Astrocyte of the spinal cord (primary cell): ENCODE measurements around the gene KDM6A.
"Not testable (repeated sequence)": the region's sequence is repeated elsewhere in the genome, so short reads cannot be mapped to it uniquely, and the experiment has no call there.

Experiments used
- DNase-seq: peaks from one replicate; pipeline ENCODE4 v3.0.0; 2011; ENCODE audit warnings: low read depth, low spot score
- H3K4me3 ChIP-seq: 2 replicates; pipeline ENCODE4 v1.5.1; 2011; ENCODE audit warnings: low read depth, mild to moderate bottlenecking, low read length, moderate library complexity
- in situ Hi-C: cut with HindIII; loops from 2 replicates; pipeline ENCODE4 v1.10.0; 2017; ENCODE audit warnings: low sequenced_read_pairs
- TF ChIP-seq, protein P1 (sequence below): IDR thresholded peaks from 2 replicates; pipeline ENCODE4 v1.5.1; 2012; ENCODE audit warnings: low read depth, mild to moderate bottlenecking, low read length, inconsistent platforms

The KDM6A gene

DNA sequence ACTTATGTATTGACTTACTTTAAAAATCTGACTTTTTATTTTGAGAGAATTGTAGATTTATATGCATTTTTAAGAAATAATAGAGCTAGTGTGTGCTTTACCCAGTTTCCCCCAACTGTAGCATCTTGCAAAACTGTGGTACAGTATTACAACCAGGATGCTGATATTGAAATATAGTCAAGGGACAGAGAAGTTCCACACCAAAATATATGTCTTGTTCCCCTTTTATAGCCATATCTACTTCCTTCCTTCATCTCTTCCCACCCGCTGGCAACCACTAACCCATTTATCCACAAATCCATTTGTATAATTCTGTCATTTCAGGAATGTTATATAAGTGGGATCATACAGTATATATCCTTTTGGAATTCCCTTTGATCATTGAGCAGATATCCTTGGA, 16.8 kb downstream of the KDM6A start:
- TF ChIP-seq, protein P1, sequence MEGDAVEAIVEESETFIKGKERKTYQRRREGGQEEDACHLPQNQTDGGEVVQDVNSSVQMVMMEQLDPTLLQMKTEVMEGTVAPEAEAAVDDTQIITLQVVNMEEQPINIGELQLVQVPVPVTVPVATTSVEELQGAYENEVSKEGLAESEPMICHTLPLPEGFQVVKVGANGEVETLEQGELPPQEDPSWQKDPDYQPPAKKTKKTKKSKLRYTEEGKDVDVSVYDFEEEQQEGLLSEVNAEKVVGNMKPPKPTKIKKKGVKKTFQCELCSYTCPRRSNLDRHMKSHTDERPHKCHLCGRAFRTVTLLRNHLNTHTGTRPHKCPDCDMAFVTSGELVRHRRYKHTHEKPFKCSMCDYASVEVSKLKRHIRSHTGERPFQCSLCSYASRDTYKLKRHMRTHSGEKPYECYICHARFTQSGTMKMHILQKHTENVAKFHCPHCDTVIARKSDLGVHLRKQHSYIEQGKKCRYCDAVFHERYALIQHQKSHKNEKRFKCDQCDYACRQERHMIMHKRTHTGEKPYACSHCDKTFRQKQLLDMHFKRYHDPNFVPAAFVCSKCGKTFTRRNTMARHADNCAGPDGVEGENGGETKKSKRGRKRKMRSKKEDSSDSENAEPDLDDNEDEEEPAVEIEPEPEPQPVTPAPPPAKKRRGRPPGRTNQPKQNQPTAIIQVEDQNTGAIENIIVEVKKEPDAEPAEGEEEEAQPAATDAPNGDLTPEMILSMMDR, result no peak
- DNase-seq, result no peak
- in situ Hi-C loops, result no loop called here
- no peak overlapping the region for H3K4me3 ChIP-seq

DNA sequence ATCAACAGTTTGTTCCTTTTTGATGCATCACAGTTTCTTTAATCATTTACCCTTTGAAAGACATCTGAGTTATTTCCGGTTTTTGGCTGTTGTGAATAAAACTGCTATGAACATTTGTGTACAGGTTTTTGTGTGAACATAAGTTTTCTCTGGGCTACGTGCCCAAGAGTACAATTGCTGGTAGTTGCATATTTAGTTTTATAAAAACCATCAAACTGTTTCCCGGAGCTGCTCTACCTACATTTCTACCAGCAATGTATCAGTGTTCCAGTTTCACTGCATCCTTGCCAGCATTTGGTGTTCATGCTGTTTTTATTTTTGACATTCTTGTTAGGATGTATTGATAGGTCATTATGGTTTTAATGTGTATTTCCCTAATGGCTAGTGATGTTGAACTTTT, 17.3 kb downstream of the KDM6A start:
- no peak for DNase-seq
- in situ Hi-C loops, result no loop called here
- TF ChIP-seq, protein P1, result no peak
- H3K4me3 ChIP-seq, result no peak overlapping the region

DNA sequence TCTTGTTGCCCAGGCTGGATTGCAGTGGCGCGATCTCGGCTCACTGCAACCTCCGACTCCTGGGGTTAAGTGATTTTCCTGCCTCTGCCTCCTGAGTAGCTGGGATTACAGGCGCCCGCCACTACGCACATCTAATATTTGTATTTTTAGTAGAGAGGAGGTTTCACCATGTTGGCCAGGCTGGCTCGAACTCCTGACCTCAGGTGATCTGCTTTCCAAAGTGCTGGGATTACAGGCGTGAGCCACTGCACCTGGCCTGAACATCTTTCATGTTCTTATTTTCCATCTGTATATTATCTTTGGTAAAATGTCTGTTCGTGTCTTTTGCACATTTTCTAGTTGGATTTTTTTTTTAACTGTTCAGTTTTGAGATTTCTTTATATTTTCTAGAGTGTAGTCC, 17.7 kb downstream of the KDM6A start:
- DNase-seq, in situ Hi-C loops, H3K4me3 ChIP-seq: not testable (repeated sequence)

DNA sequence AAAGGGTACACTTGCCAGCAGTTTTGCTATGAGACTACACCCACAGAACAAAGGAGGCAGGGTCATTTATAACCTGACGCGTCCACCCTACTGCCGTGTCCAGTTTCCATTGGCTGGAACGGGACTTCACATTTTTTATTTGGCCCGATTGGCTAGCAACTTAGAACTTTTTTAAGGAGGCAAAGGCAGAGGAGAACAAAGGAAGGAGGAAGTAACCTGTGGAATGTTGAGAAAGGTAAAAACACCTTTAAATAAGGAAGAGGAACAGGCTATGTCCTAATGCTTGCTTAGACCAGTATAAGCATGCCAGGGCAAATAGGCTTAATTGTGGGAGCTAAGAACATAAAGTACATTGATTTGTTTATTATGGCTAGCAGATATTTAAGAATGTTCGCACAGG, 18.7 kb downstream of the KDM6A start:
- no peak overlapping the region for H3K4me3 ChIP-seq
- in situ Hi-C loops, result no loop called here
- TF ChIP-seq, protein P1, result no peak
- no peak for DNase-seq

DNA sequence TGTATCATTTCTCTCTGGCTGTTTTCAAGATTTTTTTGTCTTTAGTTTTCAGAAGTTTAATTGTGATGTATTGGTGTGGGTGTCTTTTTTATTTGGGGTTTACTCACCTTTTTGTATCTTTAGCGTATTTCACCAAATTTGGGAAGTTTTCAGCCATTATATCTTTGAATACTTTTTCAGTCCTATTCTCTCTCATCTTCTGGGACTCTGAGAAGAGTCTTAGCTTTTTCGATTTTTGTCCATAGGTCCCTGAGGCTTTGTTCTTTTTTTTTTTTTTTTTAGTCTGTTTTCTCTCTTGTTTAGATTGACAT, 23.8 kb downstream of the KDM6A start:
- DNase-seq, result no peak
- TF ChIP-seq, protein P1, result no peak
- no peak overlapping the region for H3K4me3 ChIP-seq
- in situ Hi-C loops, result no loop called here

DNA sequence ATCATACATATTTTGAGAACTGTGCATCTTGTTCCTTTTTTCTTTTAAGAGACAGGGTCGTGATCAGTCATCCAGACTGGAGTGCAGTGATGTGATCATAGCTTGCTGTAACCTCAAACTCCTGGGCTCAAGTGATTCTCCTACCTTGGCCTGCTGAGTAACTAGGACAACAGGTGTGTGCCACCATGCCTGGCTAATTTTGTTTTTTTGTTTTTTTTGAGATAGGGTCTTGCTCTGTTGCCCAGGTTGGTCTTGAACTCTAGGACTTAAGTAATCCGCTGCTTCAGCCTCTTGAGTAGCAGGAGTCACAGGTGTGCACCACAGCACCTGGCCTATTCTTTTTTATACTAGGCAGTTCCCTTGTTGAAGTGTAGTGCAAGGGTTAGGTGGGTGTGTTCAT, 24.6 kb downstream of the KDM6A start:
- DNase-seq, result no peak
- no peak overlapping the region for H3K4me3 ChIP-seq
- in situ Hi-C loops, result no loop called here
- TF ChIP-seq, protein P1, result no peak

DNA sequence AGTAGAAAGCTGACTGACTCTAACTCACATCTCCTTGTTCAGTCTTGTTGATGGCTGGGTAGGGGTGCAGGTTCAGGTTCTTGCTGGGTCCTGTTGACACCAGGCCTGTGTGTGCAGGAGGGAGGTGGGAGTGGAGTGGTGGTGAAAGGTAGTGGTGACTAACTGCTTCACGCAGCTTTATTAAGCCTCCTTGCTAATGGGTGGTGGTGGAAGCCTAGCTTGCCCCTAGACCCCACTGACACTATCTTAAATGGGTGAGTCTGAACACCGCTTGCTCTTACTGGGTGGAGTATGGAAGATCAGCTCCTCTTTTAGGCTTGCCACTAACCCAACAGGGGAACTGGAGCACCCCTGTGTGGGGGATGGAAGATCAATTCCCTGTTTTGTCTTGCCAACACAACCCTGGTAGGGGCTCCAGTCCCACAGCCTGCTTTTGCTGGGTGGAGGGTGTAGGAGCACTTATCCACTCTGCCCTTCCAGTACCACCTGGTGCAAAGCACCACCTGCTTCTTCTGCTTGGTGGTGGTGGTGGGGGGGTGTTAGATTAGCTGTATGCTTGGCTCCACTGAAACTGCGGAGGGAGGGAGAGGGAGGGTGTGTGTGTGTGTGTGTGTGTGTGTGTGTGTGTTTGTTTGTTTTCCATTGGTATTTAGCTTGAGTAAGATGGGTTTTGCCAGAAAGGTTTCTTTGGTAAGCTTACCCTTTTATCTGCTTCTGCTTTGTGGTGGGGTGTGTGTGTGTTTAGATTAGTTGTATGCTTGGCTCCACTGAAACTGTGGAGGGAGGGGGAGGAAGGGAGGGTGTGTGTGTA, 25.6 kb downstream of the KDM6A start:
- DNase-seq, result no peak
- TF ChIP-seq, protein P1, result no peak
- in situ Hi-C loops, result no loop called here

More for the DNA sequence above, 25.6 kb downstream of the KDM6A start:
- no peak overlapping the region for H3K4me3 ChIP-seq
